ENCODE results near the gene DGKG.

Gene DGKG

DNA sequence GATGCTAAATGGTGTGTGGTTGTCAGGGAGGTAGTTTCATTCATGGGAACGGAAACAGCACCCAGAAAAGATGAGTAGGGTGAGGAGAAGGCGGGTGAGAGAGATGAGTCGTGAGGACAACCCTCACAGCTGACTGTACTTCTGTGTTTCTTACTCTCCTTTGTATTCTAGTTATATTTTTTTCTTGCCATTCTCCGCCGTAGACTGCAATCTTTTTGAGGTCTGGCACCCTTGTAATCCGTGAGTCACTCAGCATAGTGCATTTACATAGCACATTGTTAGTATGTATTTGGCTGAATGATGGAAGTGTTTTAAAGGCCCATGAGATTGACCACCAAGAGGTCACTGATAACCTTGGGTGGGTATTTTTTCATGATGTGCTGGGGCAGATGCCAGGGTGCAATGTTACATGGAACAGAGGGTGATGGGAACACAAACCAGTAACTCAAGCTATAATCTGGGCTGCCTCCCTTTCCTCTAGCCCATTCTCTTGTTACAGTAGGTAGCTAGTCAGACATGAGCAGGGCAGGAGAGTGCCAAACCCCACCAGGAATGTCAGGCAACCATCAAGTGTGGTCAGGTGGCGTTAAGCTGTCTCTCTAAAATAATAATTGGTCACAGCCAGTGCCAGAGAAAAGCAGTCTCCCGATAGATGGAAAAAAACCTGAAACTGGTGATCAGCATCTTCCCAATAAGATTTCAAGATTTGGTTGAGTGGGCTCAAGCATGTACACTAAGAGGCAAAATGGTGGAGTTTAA is 18.8 kb upstream of the DGKG start:
- no peak overlapping the region for H3K27ac Mint-ChIP-seq
- no peaks in the 10 kb centered on the region for H3K36me3 Mint-ChIP-seq (ENCODE audit: low read depth)
- H3K4me3 Mint-ChIP-seq, result no peak overlapping the region

DNA sequence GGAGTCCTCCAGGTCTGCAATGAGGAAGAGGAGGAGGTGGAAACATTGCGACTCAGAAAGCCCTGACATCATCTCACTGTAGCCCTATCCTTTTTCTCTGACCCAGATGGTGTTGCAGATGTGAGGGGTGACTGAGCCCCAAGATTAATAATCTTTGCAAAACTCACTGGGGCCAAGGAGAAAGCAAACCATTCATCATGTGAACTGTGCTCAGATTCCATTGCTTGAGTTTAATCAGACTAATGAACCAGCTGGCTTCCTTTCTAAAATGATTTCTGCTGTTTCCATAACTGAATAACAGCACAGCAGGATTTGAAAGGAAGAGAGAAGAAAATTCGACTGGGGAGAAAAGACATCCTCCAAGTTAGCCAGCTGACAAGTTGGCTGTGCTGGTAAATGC is 13.4 kb upstream of the DGKG start:
- H3K27ac Mint-ChIP-seq, result no peak overlapping the region
- H3K4me3 Mint-ChIP-seq, result no peak overlapping the region
- H3K36me3 Mint-ChIP-seq (ENCODE audit: low read depth), result no peaks in the 10 kb centered on the region
- peaks cover 10% of the 10 kb centered on the region for H3K4me1 Mint-ChIP-seq (ENCODE audit: low read depth)
- peaks cover 10% of the 10 kb centered on the region for H3K9me3 Mint-ChIP-seq
- peaks cover 25% of the 10 kb centered on the region for H3K27me3 Mint-ChIP-seq

More for the DNA sequence above, 18.8 kb upstream of the DGKG start:
- Mint-ChIP-seq H3K9me3 (peaks cover 10% of the 10 kb centered on the region), H3K4me1 (ENCODE audit: low read depth) (peaks cover 18% of the 10 kb centered on the region), H3K27me3 (peaks cover 15% of the 10 kb centered on the region)

DNA sequence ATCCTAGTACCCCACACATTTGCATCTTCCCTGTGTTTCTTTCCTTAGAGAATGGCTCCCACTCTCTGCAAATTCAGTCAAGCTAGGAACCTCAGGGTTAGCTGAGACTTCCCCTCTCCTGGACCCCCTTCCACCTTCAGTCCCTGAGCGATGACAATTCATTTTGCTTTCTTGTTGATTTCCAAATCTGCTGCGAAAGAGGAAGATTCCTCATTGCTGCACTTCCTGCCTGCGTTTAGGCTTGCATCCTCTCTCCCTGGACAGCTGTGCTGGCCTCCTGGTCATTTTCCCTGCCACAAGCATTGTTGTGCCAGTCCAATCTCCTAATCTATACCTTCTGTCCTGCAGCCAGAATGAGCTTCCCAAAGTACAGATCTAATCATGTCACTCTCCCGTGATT is 12.3 kb upstream of the DGKG start:
- peaks cover 25% of the 10 kb centered on the region for H3K27me3 Mint-ChIP-seq
- no peak overlapping the region for H3K27ac Mint-ChIP-seq
- H3K4me1 Mint-ChIP-seq (ENCODE audit: low read depth), result peaks cover 7% of the 10 kb centered on the region
- H3K36me3 Mint-ChIP-seq (ENCODE audit: low read depth), result no peaks in the 10 kb centered on the region
- peaks cover 10% of the 10 kb centered on the region for H3K9me3 Mint-ChIP-seq
- H3K4me3 Mint-ChIP-seq, result no peak overlapping the region

DNA sequence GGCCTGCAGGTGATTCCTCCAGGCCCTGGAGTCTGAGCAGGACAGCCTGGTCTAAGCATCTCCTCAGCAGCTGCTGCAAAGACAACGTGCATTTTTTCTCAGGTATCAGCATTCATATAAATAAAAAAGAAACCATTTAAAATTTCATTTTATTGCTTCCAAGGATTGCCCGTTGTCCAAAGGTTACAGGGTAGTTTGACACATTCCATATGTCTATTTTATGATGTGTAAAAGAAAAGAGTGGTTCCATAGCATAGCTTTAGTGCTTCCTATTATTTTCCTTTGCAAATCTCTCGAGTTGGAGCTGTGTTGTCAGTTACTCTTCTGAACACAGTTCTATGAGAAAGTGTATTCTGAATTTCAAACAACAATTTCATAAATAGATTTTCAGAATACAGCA is 7.2 kb upstream of the DGKG start:
- no peaks in the 10 kb centered on the region for H3K9me3 Mint-ChIP-seq
- no peaks in the 10 kb centered on the region for H3K36me3 Mint-ChIP-seq (ENCODE audit: low read depth)
- H3K4me3 Mint-ChIP-seq, result no peak overlapping the region
- H3K27me3 Mint-ChIP-seq, result peaks cover 22% of the 10 kb centered on the region
- no peak overlapping the region for H3K27ac Mint-ChIP-seq
- no peaks in the 10 kb centered on the region for H3K4me1 Mint-ChIP-seq (ENCODE audit: low read depth)

DNA sequence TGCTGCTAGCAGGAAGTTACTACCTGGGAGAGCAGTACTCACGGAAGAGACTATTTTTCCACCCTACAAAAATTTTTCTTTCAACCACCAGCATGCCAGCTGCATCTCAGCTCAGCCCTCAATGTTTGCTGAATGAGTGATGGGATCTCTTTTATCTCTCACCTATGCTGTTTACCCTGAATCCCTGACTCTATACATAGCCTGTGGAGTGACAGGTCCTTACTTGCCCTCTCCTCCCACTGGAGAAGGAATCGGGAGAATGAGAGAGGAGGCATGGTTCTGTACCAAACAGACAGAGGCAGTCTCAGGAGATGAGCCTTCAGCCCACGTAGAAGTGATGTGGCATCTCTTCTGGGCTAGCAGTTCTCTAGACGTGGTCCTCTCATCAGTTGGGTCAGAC is 6.7 kb upstream of the DGKG start:
- Mint-ChIP-seq H3K27ac (no peak overlapping the region), H3K4me1 (ENCODE audit: low read depth) (no peaks in the 10 kb centered on the region), H3K27me3 (peaks cover 26% of the 10 kb centered on the region), H3K4me3 (no peak overlapping the region), H3K36me3 (ENCODE audit: low read depth) (no peaks in the 10 kb centered on the region), H3K9me3 (no peaks in the 10 kb centered on the region)

DNA sequence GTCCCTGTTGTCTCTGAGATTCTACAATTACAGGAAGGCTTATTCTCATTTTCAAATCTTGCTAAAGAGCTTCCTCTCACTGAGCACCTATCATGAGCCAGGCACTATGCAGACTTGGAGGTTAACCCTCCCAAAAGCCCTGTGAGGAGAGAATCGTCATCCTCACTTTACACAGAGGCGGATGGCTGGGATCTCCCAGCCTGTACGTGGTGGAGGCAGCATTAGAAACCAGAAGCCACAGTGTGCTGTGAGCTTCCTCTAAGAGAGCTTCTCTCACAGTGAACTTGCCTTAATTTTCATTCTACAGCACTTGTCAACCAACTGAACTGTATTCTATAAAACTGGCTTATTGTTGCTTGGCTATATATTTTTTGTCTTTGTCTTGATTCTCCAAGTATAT is 6.1 kb upstream of the DGKG start:
- Mint-ChIP-seq H3K4me1 (ENCODE audit: low read depth) (no peaks in the 10 kb centered on the region), H3K4me3 (no peak overlapping the region), H3K36me3 (ENCODE audit: low read depth) (no peaks in the 10 kb centered on the region), H3K27me3 (peaks cover 29% of the 10 kb centered on the region), H3K27ac (no peak overlapping the region), H3K9me3 (no peaks in the 10 kb centered on the region)

DNA sequence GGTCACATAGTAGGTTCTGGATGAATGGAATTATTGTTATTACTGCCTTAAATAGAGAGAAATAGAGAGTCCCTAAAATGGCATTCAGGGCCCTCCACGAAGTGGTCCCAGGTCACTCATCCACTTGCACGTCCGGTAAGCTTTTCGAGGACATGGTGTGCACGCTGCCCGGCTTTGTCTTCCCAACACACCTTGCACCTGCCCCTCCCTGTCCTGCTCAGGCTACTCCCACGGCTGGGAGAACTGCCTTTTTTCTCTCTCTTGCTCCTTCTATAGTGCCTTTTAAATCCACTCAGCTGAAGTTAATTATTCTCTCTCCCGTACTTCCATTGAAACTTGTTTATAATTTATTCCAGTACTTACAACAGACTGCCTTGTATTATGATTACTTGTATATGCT is 5.6 kb upstream of the DGKG start:
- Mint-ChIP-seq H3K9me3 (no peaks in the 10 kb centered on the region), H3K4me1 (ENCODE audit: low read depth) (no peaks in the 10 kb centered on the region), H3K4me3 (no peak overlapping the region), H3K36me3 (ENCODE audit: low read depth) (no peaks in the 10 kb centered on the region), H3K27me3 (peaks cover 33% of the 10 kb centered on the region), H3K27ac (peak overlapping the region; percentile 32)

DNA sequence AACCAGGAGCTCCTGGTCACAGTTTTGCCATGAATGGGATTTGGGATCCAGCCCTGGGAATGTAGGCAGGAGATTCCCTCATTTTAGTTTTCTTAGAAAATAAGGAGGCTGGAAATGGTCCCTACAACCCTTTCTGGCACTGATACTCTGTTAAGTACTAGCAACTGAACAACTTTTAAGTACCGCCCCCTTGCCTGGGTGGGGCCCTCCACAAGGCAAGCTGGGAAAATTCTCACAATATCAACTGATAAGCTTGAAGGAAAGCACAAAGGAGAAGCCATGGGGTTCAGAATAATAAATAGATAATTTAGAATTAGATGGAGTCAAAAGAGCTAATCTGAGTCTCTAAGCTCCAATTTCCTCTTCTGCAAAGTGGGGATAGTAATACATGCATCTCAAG is 4.2 kb upstream of the DGKG start:
- no peak overlapping the region for H3K27ac Mint-ChIP-seq
- H3K4me3 Mint-ChIP-seq, result no peak overlapping the region
- H3K27me3 Mint-ChIP-seq, result peaks cover 41% of the 10 kb centered on the region
- H3K9me3 Mint-ChIP-seq, result no peaks in the 10 kb centered on the region
- H3K4me1 Mint-ChIP-seq (ENCODE audit: low read depth), result peaks cover 6% of the 10 kb centered on the region
- H3K36me3 Mint-ChIP-seq (ENCODE audit: low read depth), result no peaks in the 10 kb centered on the region

DNA sequence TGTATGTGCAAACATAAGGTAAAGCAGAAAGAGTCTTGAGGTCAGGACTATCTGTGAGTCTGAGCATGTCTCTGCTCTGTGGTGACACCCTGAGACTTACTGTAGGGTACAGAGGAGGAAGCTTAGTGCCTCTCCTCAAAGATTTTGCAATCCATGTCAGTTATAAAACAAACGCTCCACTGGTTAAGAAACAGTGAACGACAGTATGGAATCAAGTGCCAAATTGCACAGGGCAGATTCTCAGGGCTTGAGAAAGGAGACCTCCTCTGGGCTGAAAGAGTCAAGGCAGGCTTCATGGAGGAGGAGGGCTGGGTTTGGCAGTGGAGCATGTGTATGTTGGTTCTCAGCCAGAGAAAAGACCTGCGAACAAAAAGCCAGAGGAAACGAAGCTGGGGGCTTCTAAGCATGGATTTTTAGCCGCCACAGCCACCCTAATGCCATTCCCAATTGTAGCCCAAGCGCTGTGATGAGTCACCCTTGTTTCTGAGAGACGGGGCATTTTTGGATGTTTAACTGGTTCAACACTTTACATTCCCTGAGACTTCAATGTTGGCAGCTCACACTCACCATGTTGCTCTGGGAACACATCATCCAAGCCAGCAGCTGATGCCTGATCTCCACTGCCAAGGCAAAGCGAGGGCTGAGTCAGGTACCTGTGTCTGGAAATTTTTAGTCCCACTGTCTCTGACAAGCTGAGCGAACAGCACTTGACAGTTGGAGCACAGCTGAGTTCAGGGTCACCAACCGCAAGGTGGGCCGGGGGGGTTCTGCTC is 3.4 kb upstream of the DGKG start:
- no peaks in the 10 kb centered on the region for H3K36me3 Mint-ChIP-seq (ENCODE audit: low read depth)
- peaks cover 12% of the 10 kb centered on the region for H3K4me1 Mint-ChIP-seq (ENCODE audit: low read depth)
- no peak overlapping the region for H3K4me3 Mint-ChIP-seq
- no peaks in the 10 kb centered on the region for H3K9me3 Mint-ChIP-seq
- H3K27ac Mint-ChIP-seq, result no peak overlapping the region
- H3K27me3 Mint-ChIP-seq, result peaks cover 48% of the 10 kb centered on the region

DNA sequence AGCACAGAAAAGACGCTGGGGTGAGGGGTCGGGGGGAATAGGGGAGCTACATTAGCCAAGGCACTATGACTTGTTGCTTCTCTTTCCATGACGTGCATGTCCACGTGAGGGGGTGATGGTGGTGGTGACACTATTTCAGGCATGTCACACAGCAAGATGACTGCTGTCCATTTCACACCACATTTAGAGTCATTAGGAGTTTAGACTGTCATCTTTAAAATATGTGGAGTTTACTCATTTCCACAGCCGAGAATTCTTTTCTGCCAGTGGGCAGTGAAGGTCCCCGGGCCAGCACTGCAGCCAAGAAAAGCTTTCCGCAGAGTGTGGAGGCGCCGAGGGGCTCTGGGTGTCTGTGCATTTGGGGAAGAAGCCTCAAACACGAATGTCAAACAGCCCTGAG is 954 bp upstream of the DGKG start:
- peaks cover 14% of the 10 kb centered on the region for H3K4me1 Mint-ChIP-seq (ENCODE audit: low read depth)
- H3K27me3 Mint-ChIP-seq, result peaks cover 63% of the 10 kb centered on the region
- H3K27ac Mint-ChIP-seq, result no peak overlapping the region
- no peaks in the 10 kb centered on the region for H3K36me3 Mint-ChIP-seq (ENCODE audit: low read depth)
- no peak overlapping the region for H3K4me3 Mint-ChIP-seq
- H3K9me3 Mint-ChIP-seq, result no peaks in the 10 kb centered on the region

DNA sequence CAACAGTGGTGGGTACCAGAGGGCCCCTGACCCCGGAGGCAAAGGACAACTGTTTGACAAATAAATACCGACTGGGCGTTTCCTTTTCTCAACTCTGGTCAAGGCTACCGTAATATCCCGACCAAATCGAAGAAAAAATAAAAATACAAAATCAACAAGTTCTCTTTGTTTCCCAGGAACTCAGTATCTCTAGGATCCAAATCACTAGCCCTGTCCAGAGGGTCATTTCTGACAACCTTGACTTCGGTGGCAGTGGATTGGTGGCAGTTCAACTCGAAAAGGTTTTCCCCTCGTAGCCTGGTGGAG is 456 bp upstream of the DGKG start:
- H3K9me3 Mint-ChIP-seq, result no peaks in the 10 kb centered on the region
- peaks cover 14% of the 10 kb centered on the region for H3K4me1 Mint-ChIP-seq (ENCODE audit: low read depth)
- no peaks in the 10 kb centered on the region for H3K36me3 Mint-ChIP-seq (ENCODE audit: low read depth)
- H3K27me3 Mint-ChIP-seq, result peaks cover 60% of the 10 kb centered on the region
- H3K4me3 Mint-ChIP-seq, result peak overlapping the region; percentile 47
- no peak overlapping the region for H3K27ac Mint-ChIP-seq

DNA sequence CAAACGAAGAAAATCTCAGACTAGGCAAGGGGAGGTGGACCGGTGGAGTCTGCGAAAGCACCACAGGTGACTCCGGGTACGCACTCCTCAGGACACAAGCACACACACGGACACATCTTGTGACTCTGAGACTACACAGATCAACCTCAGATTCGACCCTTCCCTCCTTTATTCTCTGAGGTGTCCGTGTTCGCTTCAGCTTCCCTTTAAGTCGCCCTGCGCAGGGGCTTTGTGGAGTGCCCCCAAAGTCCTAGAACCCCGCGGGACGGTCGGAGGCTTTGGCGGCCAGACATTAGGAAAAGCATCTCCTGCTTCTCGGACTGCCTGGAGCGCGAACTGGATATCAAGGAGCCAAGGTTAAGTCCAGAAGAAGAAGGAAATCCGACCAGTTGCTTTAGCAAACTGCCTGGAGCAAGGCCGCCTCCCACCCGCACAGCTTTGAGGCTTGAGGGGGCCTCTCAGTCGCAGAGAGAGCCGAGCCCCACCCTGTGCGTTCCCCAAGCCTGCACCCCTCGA is 730 bp downstream of the DGKG start:
- H3K4me3 Mint-ChIP-seq, result peak overlapping the region; percentile 33
- peaks cover 14% of the 10 kb centered on the region for H3K4me1 Mint-ChIP-seq (ENCODE audit: low read depth)
- H3K27me3 Mint-ChIP-seq, result peaks cover 61% of the 10 kb centered on the region

DNA sequence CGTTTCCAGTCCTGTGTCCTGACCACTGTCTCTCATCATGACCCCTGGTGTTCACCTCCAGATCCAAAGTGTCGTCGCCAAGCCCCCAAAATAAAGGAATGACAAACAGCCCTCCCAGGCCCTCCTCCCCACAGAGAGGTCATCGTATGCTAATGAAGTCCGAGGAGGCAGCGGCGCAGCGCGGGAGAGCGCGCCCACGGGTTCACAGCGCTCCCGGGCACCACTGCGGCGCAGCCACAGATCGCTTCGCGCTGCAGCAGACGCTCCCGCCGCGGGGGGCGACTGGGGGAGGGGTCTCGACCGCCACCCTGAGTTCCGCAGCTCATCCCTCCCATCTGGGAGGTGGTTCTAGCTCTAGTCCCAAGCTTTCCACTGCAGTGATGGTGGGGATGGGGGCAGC is 1.3 kb downstream of the DGKG start:
- peaks cover 64% of the 10 kb centered on the region for H3K27me3 Mint-ChIP-seq
- no peak overlapping the region for H3K27ac Mint-ChIP-seq
- peak overlapping the region; percentile 33 for H3K4me3 Mint-ChIP-seq

More for the DNA sequence above, 730 bp downstream of the DGKG start:
- no peak overlapping the region for H3K27ac Mint-ChIP-seq
- no peaks in the 10 kb centered on the region for H3K36me3 Mint-ChIP-seq (ENCODE audit: low read depth)
- no peaks in the 10 kb centered on the region for H3K9me3 Mint-ChIP-seq

DNA sequence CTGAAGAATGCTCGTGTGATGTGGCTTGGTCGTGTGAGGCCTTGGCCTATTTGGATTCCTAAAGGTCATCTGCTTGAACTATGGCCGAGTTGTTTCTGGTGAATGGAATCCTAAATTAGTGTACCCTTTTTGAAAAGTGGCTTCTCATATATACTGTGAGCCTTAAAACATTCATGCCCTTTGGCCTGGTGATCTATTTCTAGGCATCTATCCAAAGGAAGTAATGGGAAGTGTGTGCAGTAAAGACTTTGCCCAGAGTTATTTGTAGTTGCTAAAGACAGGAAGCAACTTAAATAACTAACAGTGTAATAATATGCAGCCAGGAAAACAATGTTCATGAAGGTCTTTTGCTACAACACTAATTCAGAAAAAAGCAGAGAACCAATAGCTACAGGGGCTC is 3.0 kb downstream of the DGKG start:
- Mint-ChIP-seq H3K36me3 (ENCODE audit: low read depth) (no peaks in the 10 kb centered on the region), H3K4me3 (no peak overlapping the region), H3K9me3 (no peaks in the 10 kb centered on the region), H3K4me1 (ENCODE audit: low read depth) (peaks cover 14% of the 10 kb centered on the region), H3K27ac (no peak overlapping the region), H3K27me3 (peaks cover 57% of the 10 kb centered on the region)

More for the DNA sequence above, 1.3 kb downstream of the DGKG start:
- Mint-ChIP-seq H3K9me3 (no peaks in the 10 kb centered on the region), H3K4me1 (ENCODE audit: low read depth) (peaks cover 14% of the 10 kb centered on the region), H3K36me3 (ENCODE audit: low read depth) (no peaks in the 10 kb centered on the region)

DNA sequence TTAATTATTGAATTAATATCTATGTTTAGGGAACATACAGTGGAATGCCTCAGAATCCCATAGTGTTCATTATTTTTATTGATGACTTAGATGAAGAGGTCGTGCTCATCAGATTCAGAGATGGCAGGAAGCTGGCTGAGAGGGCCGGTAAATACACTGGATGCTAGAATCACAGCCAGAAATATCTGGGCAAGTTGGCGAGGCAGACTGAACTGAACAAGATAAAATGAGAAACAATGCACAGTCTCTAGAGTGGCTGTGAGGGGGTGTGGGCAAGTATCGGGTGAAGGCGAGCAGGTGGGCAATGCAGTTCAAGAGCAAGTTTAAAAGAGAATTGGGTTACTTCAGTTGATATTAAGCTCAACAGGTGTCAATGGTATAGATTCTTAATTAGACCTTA is 5.9 kb downstream of the DGKG start:
- Mint-ChIP-seq H3K27me3 (peaks cover 42% of the 10 kb centered on the region), H3K4me3 (no peak overlapping the region), H3K4me1 (ENCODE audit: low read depth) (peaks cover 8% of the 10 kb centered on the region), H3K9me3 (no peaks in the 10 kb centered on the region), H3K36me3 (ENCODE audit: low read depth) (no peaks in the 10 kb centered on the region), H3K27ac (no peak overlapping the region)

Measured in stimulated activated naive CD8-positive, alpha-beta T cell treated with anti-CD3 and anti-CD28 coated beads, Interleukin-15, Interleukin-2, amounts not matched to agents 100 ng/mL and 50 ng/mL, for 24 hours (primary cell).